Activated CD4-positive, alpha-beta T cell treated with anti-CD3 and anti-CD28 coated beads, Interleukin-2, amount 10 ng/mL, durations not matched to agents 7 days and 5 days (primary cell): ENCODE measurements around the gene CHCHD3. TPM values are rescaled to one million over a fixed set of nuclear protein-coding genes. Genes with fewer than 3 reads are reported as not detected.

Experiments
- CTCF ChIA-PET: fragments of 350-600 bp; sonication (Branson Sonifier 250); formaldehyde crosslinking; loops from one replicate; lab custom pipeline; 2021; ENCODE audit warnings: antibody characterized with exemption; lab: Charles Lee
- POLR2A ChIA-PET: fragments of 350-600 bp; sonication (Branson Sonifier 250); formaldehyde crosslinking; loops from one replicate; lab custom pipeline; 2021; ENCODE audit warnings: antibody characterized with exemption; lab: Charles Lee
- DNase-seq: peaks from one replicate; pipeline ENCODE4 v3.0.0-alpha.2; 2020
- H3K27ac Mint-ChIP-seq: one replicate; pipeline ENCODE4 v1.8.0; 2021; ENCODE audit warnings: mild to moderate bottlenecking, moderate library complexity, mixed read lengths
- H3K27me3 Mint-ChIP-seq: one replicate; pipeline ENCODE4 v1.8.0; 2021; ENCODE audit warnings: mixed read lengths
- H3K36me3 Mint-ChIP-seq: one replicate; pipeline ENCODE4 v1.8.0; 2021; ENCODE audit warnings: low read depth, mixed read lengths
- H3K4me1 Mint-ChIP-seq: one replicate; pipeline ENCODE4 v1.8.0; 2021; ENCODE audit warnings: mixed read lengths
- H3K4me3 Mint-ChIP-seq: one replicate; pipeline ENCODE4 v1.8.0; 2021; ENCODE audit warnings: mild to moderate bottlenecking, moderate library complexity, mixed read lengths
- H3K9me3 Mint-ChIP-seq: one replicate; pipeline ENCODE4 v1.8.0; 2021; ENCODE audit warnings: mixed read lengths
- total RNA-seq, 2 experiments: library from RNA; stranded (reverse); gene quantifications; one replicate each; pipeline ENCODE4 v1.2.3, GENCODE V29; 2021

Gene CHCHD3
- total RNA-seq, 2 experiments from 2014 or later, result 47.4 to 49.2 TPM

DNA sequence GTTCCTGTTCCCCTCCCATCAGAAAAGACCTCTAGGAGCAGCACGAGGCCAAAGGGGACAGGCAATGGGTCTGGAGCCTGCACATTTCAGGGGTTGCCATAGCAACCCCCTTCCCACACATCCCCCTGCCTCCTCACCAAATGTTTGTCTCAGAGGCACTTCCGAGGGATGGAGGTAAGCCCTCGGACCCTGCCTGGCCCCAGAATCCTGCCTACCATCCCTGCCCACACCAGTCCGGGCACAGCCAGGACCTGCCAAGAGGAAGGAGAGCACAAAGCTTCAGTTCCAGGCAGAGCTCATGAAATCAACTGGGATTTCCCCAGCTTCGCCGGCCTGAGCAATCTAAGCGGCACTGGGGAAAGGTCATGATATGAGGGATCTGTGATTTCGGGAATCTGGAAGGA lies 330.6 kb downstream of the CHCHD3 start:
- no peaks in the 10 kb centered on the region for H3K27me3 Mint-ChIP-seq
- no peaks in the 10 kb centered on the region for H3K4me1 Mint-ChIP-seq
- H3K27ac Mint-ChIP-seq, result no peak overlapping the region
- POLR2A ChIA-PET, result no interaction called here
- H3K9me3 Mint-ChIP-seq, result peaks cover 2% of the 10 kb centered on the region
- DNase-seq, result no peak
- no peaks in the 10 kb centered on the region for H3K36me3 Mint-ChIP-seq
- H3K4me3 Mint-ChIP-seq, result no peak overlapping the region
- CTCF ChIA-PET, result interaction anchor here (0.7 kb wide), 1 partner anchor 146 kb away, joined by 3 read pairs; no protein-coding TSS in a partner anchor

DNA sequence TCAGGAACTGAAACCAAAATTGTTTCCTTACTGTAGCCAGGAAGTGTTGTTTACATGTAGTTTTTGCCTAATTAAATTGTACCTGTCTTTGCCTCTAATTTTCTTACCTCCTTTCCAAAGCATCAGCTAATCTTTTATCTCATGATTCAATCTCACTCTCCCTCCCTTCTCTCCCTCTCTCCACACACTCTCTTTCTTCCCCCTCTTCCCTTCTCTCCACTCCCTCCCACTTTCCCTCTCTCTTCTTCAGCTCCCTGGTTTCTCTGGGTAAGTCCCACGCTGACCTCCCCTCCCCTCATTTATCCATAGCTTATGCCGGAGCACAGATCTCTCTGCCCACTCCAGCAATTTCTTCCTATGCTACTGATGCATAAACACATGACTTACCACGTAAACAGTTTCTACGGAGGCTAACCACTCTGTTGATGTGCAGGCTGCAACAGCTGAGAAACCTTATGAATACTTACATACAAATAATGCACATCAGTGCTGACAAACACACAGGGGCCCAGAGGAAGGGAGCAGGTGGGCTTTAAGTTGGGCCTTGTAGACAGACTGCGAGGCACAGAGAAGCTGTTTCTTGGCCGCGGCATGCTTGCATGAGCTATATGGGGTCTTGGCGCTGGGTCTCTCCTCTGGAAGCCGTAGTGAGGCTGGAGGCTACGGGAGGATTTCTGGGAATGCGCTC lies 331.2 kb downstream of the CHCHD3 start:
- ChIA-PET POLR2A (no interaction called here), CTCF (no interaction called here)
- Mint-ChIP-seq H3K9me3 (peaks cover 2% of the 10 kb centered on the region), H3K4me3 (no peak overlapping the region), H3K27me3 (no peaks in the 10 kb centered on the region), H3K4me1 (no peaks in the 10 kb centered on the region), H3K27ac (no peak overlapping the region), H3K36me3 (no peaks in the 10 kb centered on the region)
- no peak for DNase-seq

DNA sequence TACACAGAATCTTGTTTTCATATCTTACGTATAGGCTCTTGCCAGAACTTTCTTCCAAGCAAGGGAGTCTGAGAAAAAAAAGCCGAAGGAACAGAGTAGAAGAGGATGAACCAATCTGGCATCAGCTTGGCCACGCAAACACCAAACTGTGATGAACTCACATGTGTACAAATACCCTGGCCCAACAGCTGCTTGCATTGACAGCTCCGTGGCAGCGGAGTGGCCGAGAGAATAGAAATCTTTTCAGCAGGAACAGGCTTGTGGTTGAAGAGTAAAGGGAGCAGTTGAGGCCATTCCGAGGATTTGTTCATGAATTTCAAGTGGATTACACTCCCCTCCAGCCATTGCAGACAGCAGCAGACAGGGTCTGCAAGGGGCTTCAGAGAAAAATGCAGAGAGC lies 331.8 kb downstream of the CHCHD3 start:
- ChIA-PET CTCF (no interaction called here), POLR2A (no interaction called here)
- Mint-ChIP-seq H3K4me3 (no peak overlapping the region), H3K9me3 (peaks cover 2% of the 10 kb centered on the region), H3K27ac (no peak overlapping the region), H3K36me3 (no peaks in the 10 kb centered on the region), H3K27me3 (no peaks in the 10 kb centered on the region), H3K4me1 (no peaks in the 10 kb centered on the region)
- DNase-seq, result no peak

- H3K27ac Mint-ChIP-seq, result no peak overlapping the region
- CTCF ChIA-PET, result interaction anchor here (0.7 kb wide), 1 partner anchor 327 kb away, joined by 3 read pairs; no protein-coding TSS in a partner anchor
Measured at GRCh38 chr7:132745510-132745909, 336.4 kb downstream of the CHCHD3 start.

DNA sequence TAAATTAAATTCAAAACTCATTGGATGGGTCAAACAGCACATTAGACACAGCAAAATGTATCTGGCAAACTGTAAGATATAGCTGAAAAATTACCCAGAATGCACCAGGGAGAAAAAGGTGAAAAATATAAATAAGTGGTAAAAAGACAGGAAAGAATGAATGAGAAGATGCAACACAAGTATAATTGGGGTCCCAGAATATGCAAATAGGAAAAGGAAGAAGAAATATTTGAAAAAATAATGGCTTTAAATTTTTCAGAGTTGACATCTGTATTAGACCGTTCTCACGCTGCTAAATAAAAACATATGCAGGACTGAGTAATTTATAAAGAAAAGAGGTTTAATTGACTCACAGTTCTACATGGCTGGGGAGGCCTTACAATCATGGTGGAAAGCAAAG lies 337.9 kb downstream of the CHCHD3 start:
- ChIA-PET POLR2A (no interaction called here), CTCF (no interaction called here)
- no peak overlapping the region for H3K27ac Mint-ChIP-seq
- DNase-seq, result no peak
- no peaks in the 10 kb centered on the region for H3K27me3 Mint-ChIP-seq
- no peak overlapping the region for H3K4me3 Mint-ChIP-seq
- H3K9me3 Mint-ChIP-seq, result peaks cover 17% of the 10 kb centered on the region
- H3K4me1 Mint-ChIP-seq, result no peaks in the 10 kb centered on the region
- H3K36me3 Mint-ChIP-seq, result no peaks in the 10 kb centered on the region

More at GRCh38 chr7:132745510-132745909, 336.4 kb downstream of the CHCHD3 start:
- Mint-ChIP-seq H3K9me3 (peaks cover 17% of the 10 kb centered on the region), H3K4me1 (no peaks in the 10 kb centered on the region), H3K4me3 (no peak overlapping the region), H3K27me3 (no peaks in the 10 kb centered on the region), H3K36me3 (no peaks in the 10 kb centered on the region)
- POLR2A ChIA-PET, result no interaction called here
- DNase-seq, result no peak

- H3K4me3 Mint-ChIP-seq, result no peak overlapping the region
- no peak overlapping the region for H3K27ac Mint-ChIP-seq
- no peaks in the 10 kb centered on the region for H3K4me1 Mint-ChIP-seq
- H3K36me3 Mint-ChIP-seq, result no peaks in the 10 kb centered on the region
- ChIA-PET CTCF (no interaction called here), POLR2A (no interaction called here)
- H3K9me3 Mint-ChIP-seq, result peaks cover 17% of the 10 kb centered on the region
- no peaks in the 10 kb centered on the region for H3K27me3 Mint-ChIP-seq
- no peak for DNase-seq
Measured at GRCh38 chr7:132742189-132742612, 339.7 kb downstream of the CHCHD3 start.

DNA sequence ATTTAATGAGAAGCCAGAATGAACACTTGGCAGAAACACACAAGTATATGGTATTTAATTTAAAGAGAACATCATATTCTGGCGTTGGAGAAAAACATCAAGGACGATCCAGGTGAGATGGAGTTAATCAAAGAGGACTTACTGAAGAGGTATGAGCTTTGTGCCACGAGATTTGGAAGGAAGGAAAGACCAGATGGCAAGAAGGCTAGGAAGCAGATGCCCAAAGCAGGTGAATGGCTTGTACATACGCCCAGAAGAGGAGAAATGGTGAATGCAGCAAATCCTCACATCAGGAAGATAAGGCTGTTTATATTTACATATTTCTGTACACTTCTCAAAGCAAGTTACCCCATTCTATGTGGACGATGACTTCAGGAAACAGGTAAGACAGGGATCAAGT lies 341.7 kb downstream of the CHCHD3 start:
- H3K27me3 Mint-ChIP-seq, result no peaks in the 10 kb centered on the region
- H3K4me3 Mint-ChIP-seq, result no peak overlapping the region
- H3K27ac Mint-ChIP-seq, result no peak overlapping the region
- ChIA-PET POLR2A (no interaction called here), CTCF (interaction anchor here (0.9 kb wide), 1 partner anchor 117 kb away, joined by 3 read pairs; no protein-coding TSS in a partner anchor)
- DNase-seq, result no peak
- no peaks in the 10 kb centered on the region for H3K36me3 Mint-ChIP-seq
- H3K9me3 Mint-ChIP-seq, result peaks cover 14% of the 10 kb centered on the region
- H3K4me1 Mint-ChIP-seq, result no peaks in the 10 kb centered on the region

- ChIA-PET POLR2A (no interaction called here), CTCF (no interaction called here)
- no peaks in the 10 kb centered on the region for H3K4me1 Mint-ChIP-seq
Measured at GRCh38 chr7:132739271-132739955, 342.5 kb downstream of the CHCHD3 start.

DNA sequence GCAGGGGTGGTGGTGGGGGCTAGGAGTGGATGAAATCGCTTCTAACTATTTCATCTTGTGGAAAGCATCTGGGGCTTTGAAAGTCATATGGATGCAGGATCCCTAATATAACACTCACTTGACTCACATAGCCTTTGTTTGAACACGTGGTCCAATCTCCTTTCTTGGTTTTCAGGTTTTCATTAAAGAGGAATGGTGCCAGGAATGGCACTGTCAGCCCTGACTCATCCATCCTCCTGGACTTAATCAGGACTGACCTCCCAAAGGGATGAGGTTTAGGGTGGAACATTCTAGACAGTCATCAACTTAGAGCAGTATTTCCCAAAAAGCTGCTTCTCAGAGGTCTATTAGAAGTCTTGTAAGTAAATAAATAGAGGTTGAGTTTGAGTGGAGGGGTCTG lies 343.6 kb downstream of the CHCHD3 start:
- peaks cover 4% of the 10 kb centered on the region for H3K4me1 Mint-ChIP-seq
- no peak for DNase-seq
- no peaks in the 10 kb centered on the region for H3K36me3 Mint-ChIP-seq
- H3K27ac Mint-ChIP-seq, result no peak overlapping the region
- no peaks in the 10 kb centered on the region for H3K27me3 Mint-ChIP-seq
- H3K9me3 Mint-ChIP-seq, result peaks cover 9% of the 10 kb centered on the region
- ChIA-PET POLR2A (no interaction called here), CTCF (no interaction called here)
- H3K4me3 Mint-ChIP-seq, result no peak overlapping the region

More at GRCh38 chr7:132739271-132739955, 342.5 kb downstream of the CHCHD3 start:
- DNase-seq, result no peak
- Mint-ChIP-seq H3K4me3 (no peak overlapping the region), H3K9me3 (peaks cover 13% of the 10 kb centered on the region), H3K27me3 (no peaks in the 10 kb centered on the region), H3K27ac (no peak overlapping the region), H3K36me3 (no peaks in the 10 kb centered on the region)

DNA sequence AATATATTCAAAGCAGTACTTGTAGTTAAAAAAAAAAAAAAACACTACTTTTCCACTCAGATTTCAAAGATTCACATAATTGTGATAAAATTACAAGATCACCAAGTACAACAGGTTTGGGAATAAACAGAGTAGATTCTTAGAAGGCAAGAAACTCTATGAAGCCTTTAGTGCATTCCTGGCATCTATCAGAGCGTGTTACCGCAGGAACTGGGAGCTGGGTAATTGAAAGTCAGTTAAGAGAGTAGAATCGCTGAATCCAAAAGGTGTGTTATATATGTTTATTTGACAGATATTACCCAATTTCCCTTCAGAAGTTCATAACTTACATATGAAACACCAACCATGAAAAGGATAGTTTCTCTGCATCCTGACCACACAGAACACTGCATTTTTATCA lies 346.4 kb downstream of the CHCHD3 start:
- Mint-ChIP-seq H3K9me3 (no peaks in the 10 kb centered on the region), H3K27me3 (no peaks in the 10 kb centered on the region), H3K27ac (no peak overlapping the region), H3K4me1 (peaks cover 4% of the 10 kb centered on the region), H3K36me3 (no peaks in the 10 kb centered on the region), H3K4me3 (no peak overlapping the region)
- ChIA-PET CTCF (interaction anchor here (0.6 kb wide), 1 partner anchor 1419 kb away, joined by 4 read pairs; no protein-coding TSS in a partner anchor), POLR2A (no interaction called here)
- DNase-seq, result no peak

Other genes starting within 250 kb of the CHCHD3 start
- gene EXOC4, start 171.0 kb upstream of the CHCHD3 start, total RNA-seq, result 10 to 100 TPM; 76.7 to 84.6 TPM